DOHH2 (cell line): ENCODE data around the gene KIF1A.

Source experiments
- H3F3A ChIP-seq: fragments of 200-600 bp; sonication (generic), shearing (Covaris generic); 2 replicates; pipeline ENCODE4 v1.6.0; 2016; ENCODE audit warnings: antibody characterized with exemption, mild to moderate bottlenecking; ENCODE audit not compliant: control insufficient read depth, insufficient read depth
- H3K27ac ChIP-seq: fragments of 200-600 bp; sonication (generic); 2 replicates; pipeline ENCODE4 v1.5.1; 2014; ENCODE audit warnings: low read depth, mild to moderate bottlenecking, low read length, moderate library complexity
- H3K27me3 ChIP-seq: fragments of 200-600 bp; sonication (generic); 2 replicates; pipeline ENCODE4 v1.6.1; 2014; ENCODE audit warnings: mild to moderate bottlenecking, low read length, mixed read lengths; ENCODE audit not compliant: control insufficient read depth
- H3K36me3 ChIP-seq: fragments of 200-600 bp; sonication (generic); 2 replicates; pipeline ENCODE4 v1.6.1; 2014; ENCODE audit warnings: mild to moderate bottlenecking, low read length, moderate library complexity, mixed read lengths; ENCODE audit not compliant: control insufficient read depth
- H3K4me1 ChIP-seq: fragments of 200-600 bp; sonication (generic); 2 replicates; pipeline ENCODE4 v1.6.1; 2014; ENCODE audit warnings: mild to moderate bottlenecking, low read length, mixed read lengths; ENCODE audit not compliant: control insufficient read depth
- H3K4me2 ChIP-seq: fragments of 200-600 bp; sonication (generic); 2 replicates; pipeline ENCODE4 v1.6.0; 2014; ENCODE audit warnings: mild to moderate bottlenecking, low read length, moderate library complexity
- H3K4me3 ChIP-seq: fragments of 200-600 bp; sonication (generic); 2 replicates; pipeline ENCODE4 v1.5.1; 2014; ENCODE audit warnings: mild to moderate bottlenecking, low read length, mixed read lengths
- H3K79me2 ChIP-seq: fragments of 200-600 bp; sonication (generic); 2 replicates; pipeline ENCODE4 v1.6.1; 2014; ENCODE audit warnings: mild to moderate bottlenecking, low read length, mixed read lengths; ENCODE audit not compliant: control insufficient read depth
- H3K9me2 ChIP-seq: fragments of 200-600 bp; sonication (generic); replicated peaks from 2 replicates; pipeline ENCODE4 v1.6.1; 2014; ENCODE audit warnings: mild to moderate bottlenecking, low read length, mixed read lengths; ENCODE audit not compliant: control insufficient read depth
- H3K9me3 ChIP-seq: fragments of 200-600 bp; sonication (generic); 2 replicates; pipeline ENCODE4 v1.6.1; 2014; ENCODE audit warnings: antibody characterized with exemption, low read length, mixed read lengths; ENCODE audit not compliant: control insufficient read depth, insufficient read depth
- H4K20me1 ChIP-seq: fragments of 200-600 bp; sonication (generic); 2 replicates; pipeline ENCODE4 v1.6.0; 2014; ENCODE audit warnings: low read depth, mild to moderate bottlenecking, antibody characterized with exemption, low read length, moderate library complexity; ENCODE audit not compliant: control insufficient read depth, insufficient read depth
- EZH2phosphoT487 ChIP-seq: fragments of 200-600 bp; sonication (generic); IDR thresholded peaks from 2 replicates; pipeline ENCODE4 v1.6.1; 2017; ENCODE audit warnings: borderline replicate concordance, mild to moderate bottlenecking, antibody characterized with exemption, low read length, moderate library complexity, mixed read lengths
- TF ChIP-seq, protein P1 (sequence below): fragments of 200-600 bp; sonication (generic); IDR thresholded peaks from one replicate; pipeline ENCODE4 v1.5.1; 2014; ENCODE audit warnings: antibody characterized with exemption, mild to moderate bottlenecking, low read depth, low read length; ENCODE audit not compliant: poor library complexity, severe bottlenecking

KIF1A gene

DNA sequence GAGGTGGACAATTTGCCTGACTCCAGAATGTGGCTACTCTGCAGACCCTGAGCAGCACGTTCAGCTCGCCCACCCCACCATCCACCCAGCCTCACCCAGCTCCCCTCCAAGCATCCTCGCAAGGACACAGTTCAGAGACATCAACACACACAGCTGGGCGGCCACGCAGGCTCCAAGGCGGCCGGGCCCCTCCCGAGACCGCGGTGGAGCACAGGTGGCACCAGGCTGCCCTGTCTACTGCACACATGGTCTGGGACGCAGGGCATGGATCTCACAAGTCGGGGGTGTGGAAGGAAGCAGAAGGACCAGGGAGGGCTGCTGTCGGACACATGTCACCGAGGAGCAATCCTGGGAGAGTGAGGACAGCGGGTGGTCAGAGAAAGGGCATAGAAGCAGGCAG, 92.1 kb downstream of the KIF1A start:
- Histone ChIP-seq H3K9me2 (no peaks in the 10 kb centered on the region), H3K4me2 (no peak overlapping the region), H4K20me1 (no peaks in the 10 kb centered on the region), H3K4me3 (no peak overlapping the region), H3K4me1 (no peaks in the 10 kb centered on the region), H3K79me2 (no peaks in the 10 kb centered on the region), H3K27ac (no peak overlapping the region), H3K27me3 (no peaks in the 10 kb centered on the region), H3K9me3 (no peaks in the 10 kb centered on the region), H3F3A (no peaks in the 10 kb centered on the region), H3K36me3 (no peaks in the 10 kb centered on the region)
- TF ChIP-seq, protein P1, sequence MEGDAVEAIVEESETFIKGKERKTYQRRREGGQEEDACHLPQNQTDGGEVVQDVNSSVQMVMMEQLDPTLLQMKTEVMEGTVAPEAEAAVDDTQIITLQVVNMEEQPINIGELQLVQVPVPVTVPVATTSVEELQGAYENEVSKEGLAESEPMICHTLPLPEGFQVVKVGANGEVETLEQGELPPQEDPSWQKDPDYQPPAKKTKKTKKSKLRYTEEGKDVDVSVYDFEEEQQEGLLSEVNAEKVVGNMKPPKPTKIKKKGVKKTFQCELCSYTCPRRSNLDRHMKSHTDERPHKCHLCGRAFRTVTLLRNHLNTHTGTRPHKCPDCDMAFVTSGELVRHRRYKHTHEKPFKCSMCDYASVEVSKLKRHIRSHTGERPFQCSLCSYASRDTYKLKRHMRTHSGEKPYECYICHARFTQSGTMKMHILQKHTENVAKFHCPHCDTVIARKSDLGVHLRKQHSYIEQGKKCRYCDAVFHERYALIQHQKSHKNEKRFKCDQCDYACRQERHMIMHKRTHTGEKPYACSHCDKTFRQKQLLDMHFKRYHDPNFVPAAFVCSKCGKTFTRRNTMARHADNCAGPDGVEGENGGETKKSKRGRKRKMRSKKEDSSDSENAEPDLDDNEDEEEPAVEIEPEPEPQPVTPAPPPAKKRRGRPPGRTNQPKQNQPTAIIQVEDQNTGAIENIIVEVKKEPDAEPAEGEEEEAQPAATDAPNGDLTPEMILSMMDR = no peak
- TF ChIP-seq EZH2phosphoT487 = no peak

DNA sequence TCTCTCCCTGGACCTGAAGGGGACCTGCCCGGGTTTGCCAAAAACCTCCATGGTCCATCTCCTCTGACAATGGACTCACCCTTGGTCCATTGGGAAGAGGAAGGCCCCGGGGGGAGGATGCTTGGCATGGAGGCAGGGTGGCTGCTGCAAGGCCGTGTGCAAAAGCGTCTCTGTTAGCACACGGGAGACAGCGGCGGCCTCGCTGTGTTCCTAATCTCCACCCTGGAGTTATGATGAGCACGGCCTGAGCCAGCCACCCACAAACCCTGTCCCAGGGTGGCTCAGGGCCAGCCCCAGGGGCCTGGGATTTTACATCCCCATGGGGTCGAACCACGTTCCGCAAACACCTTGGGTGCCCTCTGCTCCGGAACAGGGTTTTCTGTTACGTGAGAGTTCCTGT, 92.6 kb downstream of the KIF1A start:
- Histone ChIP-seq H3K27me3 (no peaks in the 10 kb centered on the region), H4K20me1 (no peaks in the 10 kb centered on the region), H3K36me3 (no peaks in the 10 kb centered on the region), H3K79me2 (no peaks in the 10 kb centered on the region), H3K4me1 (no peaks in the 10 kb centered on the region), H3F3A (no peaks in the 10 kb centered on the region), H3K4me3 (no peak overlapping the region), H3K4me2 (no peak overlapping the region), H3K9me3 (no peaks in the 10 kb centered on the region), H3K27ac (no peak overlapping the region), H3K9me2 (no peaks in the 10 kb centered on the region)
- TF ChIP-seq, protein P1 = no peak
- TF ChIP-seq EZH2phosphoT487 = no peak

GRCh38 chr2:240726876-240727275, 93.1 kb downstream of the KIF1A start:
- Histone ChIP-seq H3K27ac (no peak overlapping the region), H3K79me2 (no peaks in the 10 kb centered on the region), H3K4me1 (no peaks in the 10 kb centered on the region), H3K4me2 (no peak overlapping the region), H3K27me3 (no peaks in the 10 kb centered on the region), H3K9me3 (no peaks in the 10 kb centered on the region), H3K4me3 (no peak overlapping the region), H4K20me1 (no peaks in the 10 kb centered on the region), H3K36me3 (no peaks in the 10 kb centered on the region), H3F3A (no peaks in the 10 kb centered on the region), H3K9me2 (no peaks in the 10 kb centered on the region)
- TF ChIP-seq, protein P1 = no peak
- TF ChIP-seq EZH2phosphoT487 = no peak

DNA sequence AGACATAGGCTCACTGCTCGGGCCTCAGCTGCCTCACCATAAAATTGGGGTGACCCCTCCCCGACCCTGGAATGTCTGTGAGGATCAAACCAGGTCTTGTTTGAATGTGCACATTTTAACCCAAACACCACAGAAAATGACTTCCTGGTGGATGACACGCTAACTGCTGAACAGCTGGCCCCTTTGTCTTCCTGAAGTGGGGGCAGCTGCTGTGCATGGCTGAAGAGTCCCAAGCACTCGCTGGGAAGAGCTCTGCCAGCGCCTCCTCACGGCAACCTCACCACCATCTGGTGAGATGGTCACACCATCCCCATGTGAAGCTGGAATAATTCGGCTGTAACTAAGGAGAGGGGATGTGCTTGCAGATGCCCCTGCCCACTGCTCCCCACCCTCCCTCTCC, 94.3 kb downstream of the KIF1A start:
- Histone ChIP-seq H3K4me2 (no peak overlapping the region), H3K79me2 (no peaks in the 10 kb centered on the region), H3K36me3 (no peaks in the 10 kb centered on the region), H3K4me3 (no peak overlapping the region), H3K9me2 (no peaks in the 10 kb centered on the region), H3K27me3 (no peaks in the 10 kb centered on the region), H3K4me1 (no peaks in the 10 kb centered on the region), H3F3A (no peaks in the 10 kb centered on the region), H3K9me3 (no peaks in the 10 kb centered on the region), H4K20me1 (no peaks in the 10 kb centered on the region), H3K27ac (no peak overlapping the region)
- no peak for TF ChIP-seq EZH2phosphoT487
- TF ChIP-seq, protein P1 = no peak
